ENCODE results near the gene NAA15. TPM values are rescaled to one million over a fixed set of nuclear protein-coding genes. Genes with fewer than 3 reads are reported as not detected.

NAA15 gene
- total and polyA plus RNA-seq, 8 donors = 4.8 to 55.1 (median 19.0) TPM

DNA sequence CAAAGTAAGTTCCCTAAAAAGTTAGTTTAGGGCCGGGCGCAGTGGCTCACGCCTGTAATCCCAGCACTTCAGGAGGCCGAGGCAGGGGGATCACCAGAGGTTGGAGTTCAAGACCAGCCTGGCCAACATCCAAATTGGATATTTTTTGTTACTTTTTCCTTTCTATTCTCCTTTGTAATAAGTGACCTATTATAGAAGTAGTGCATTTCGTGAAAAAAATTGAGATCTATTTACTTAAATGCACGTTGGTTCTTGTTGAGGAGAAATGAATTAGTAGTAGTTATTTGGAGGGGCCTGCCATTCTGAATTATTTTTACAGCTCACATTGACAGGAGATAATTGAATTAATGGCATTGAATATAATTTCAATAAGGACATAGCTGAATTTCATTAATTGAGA, 23.3 kb downstream of the NAA15 start:
- intact Hi-C loops (cut with DNase I; ENCODE audit: low total_unique reads) = no loop called here
- peaks cover 0 to 22% (median 9%) of the 10 kb centered on the region in 4 donors for H3K36me3 ChIP-seq
- H3K27me3 ChIP-seq = no peaks in the 10 kb centered on the region
- H3K4me3 ChIP-seq = no peak overlapping the region
- no peak for TF ChIP-seq POLR2AphosphoS5 (IDR thresholded peaks at IDR 0.05)
- no peak for TF ChIP-seq EP300 (IDR thresholded peaks at IDR 0.05)
- no peak for TF ChIP-seq POLR2A (IDR thresholded peaks at IDR 0.05)
- TF ChIP-seq, protein P1, sequence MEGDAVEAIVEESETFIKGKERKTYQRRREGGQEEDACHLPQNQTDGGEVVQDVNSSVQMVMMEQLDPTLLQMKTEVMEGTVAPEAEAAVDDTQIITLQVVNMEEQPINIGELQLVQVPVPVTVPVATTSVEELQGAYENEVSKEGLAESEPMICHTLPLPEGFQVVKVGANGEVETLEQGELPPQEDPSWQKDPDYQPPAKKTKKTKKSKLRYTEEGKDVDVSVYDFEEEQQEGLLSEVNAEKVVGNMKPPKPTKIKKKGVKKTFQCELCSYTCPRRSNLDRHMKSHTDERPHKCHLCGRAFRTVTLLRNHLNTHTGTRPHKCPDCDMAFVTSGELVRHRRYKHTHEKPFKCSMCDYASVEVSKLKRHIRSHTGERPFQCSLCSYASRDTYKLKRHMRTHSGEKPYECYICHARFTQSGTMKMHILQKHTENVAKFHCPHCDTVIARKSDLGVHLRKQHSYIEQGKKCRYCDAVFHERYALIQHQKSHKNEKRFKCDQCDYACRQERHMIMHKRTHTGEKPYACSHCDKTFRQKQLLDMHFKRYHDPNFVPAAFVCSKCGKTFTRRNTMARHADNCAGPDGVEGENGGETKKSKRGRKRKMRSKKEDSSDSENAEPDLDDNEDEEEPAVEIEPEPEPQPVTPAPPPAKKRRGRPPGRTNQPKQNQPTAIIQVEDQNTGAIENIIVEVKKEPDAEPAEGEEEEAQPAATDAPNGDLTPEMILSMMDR (IDR thresholded peaks at IDR 0.05) = no peak
- peaks cover 7 to 34% (median 21%) of the 10 kb centered on the region in 4 donors for H3K4me1 ChIP-seq
- no peaks in the 10 kb centered on the region for H3K9me3 ChIP-seq
- WGBS, 5 donors = 51 to 66% (median 59%) methylated on average over 6 of the region's 6 CpGs
- no peak overlapping the region for H3K27ac ChIP-seq
- DNase-seq = no peak

DNA sequence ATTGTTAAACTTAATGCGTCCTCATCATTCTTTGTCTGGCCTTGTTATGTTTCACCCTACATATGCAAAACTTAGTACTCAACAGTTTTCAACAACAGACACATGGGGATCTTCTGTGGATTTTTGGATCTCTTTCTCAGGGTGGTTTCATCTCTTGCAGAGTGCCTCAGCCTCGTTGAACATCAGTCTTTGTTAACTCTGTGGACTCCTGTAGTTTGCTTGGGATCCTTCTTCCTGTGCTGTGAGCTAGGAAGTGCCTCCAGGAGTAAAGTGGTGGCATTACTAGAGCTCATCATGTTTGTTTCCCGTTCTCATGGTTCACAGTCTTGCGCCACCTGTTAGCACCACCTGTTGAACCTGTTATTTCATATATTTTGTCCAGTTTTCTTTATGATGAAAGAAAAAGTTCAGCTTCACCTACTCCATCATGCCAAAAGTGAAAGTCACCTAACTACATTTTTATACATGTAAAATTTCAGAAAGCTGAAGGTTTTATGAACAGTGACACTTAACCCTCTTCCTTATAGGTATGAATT, 28.4 kb downstream of the NAA15 start:
- H3K4me3 ChIP-seq = no peak overlapping the region
- peaks cover 0 to 28% (median 11%) of the 10 kb centered on the region in 4 donors for H3K4me1 ChIP-seq
- peaks cover 0 to 28% (median 11%) of the 10 kb centered on the region in 4 donors for H3K36me3 ChIP-seq
- WGBS, 5 donors = 85 to 91% (median 88%) methylated on average over 4 of the region's 4 CpGs
- H3K9me3 ChIP-seq = no peaks in the 10 kb centered on the region
- H3K27ac ChIP-seq = no peak overlapping the region
- H3K27me3 ChIP-seq = no peaks in the 10 kb centered on the region
- TF ChIP-seq POLR2A (IDR thresholded peaks at IDR 0.05) (no peak), POLR2AphosphoS5 (IDR thresholded peaks at IDR 0.05) (no peak), EP300 (IDR thresholded peaks at IDR 0.05) (no peak)
- TF ChIP-seq, protein P1 (IDR thresholded peaks at IDR 0.05) = no peak
- intact Hi-C loops (cut with DNase I; ENCODE audit: low total_unique reads) = no loop called here
- no peak for DNase-seq

DNA sequence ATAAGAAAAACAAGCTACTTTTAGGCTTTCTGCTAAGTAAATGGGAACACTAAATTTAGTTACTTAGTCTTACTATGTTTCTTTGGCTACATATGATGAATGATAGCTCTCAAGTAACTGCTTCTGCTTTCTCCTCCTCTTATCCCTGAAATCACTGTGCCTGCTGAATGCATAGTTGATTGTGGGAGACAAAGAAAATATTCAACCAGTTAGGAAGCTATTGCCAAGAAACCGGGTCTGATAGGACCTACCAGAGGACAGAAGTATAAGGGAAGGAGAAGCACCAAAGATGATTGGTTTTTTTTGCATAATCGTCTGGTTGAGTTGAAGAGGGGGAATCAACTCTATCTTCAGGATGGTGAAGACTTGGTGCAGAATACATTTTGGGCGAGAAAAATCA, 29.0 kb downstream of the NAA15 start:
- WGBS, 5 donors = 71 to 90% (median 80%) methylated on average over 3 of the region's 3 CpGs

DNA sequence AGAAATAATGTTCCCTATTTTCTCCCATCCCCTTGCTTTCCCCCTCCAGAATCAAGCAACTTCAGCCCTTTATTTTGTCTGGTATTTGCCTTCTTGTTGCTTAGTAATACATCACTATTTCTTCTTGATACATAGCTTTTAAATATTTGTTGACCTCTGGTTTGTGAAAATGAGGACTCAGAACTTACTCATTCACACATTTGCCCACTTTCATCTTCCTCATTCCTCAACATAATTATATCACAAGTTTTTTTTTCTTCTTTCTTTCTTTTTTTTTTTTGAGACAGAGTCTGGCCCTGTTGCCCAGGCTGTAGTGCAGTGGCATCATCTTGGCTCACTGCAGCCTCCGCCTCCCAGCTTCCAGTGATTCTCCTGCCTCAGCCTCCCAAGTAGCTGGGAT, 29.9 kb downstream of the NAA15 start:
- Histone ChIP-seq H3K27ac (no peak overlapping the region), H3K36me3 (peaks cover 0 to 40% (median 24%) of the 10 kb centered on the region in 4 donors), H3K27me3 (no peaks in the 10 kb centered on the region), H3K4me1 (peaks cover 0 to 21% (median 7%) of the 10 kb centered on the region in 4 donors), H3K9me3 (no peaks in the 10 kb centered on the region), H3K4me3 (no peak overlapping the region)
- no peak for DNase-seq
- TF ChIP-seq, protein P1 (IDR thresholded peaks at IDR 0.05) = no peak
- TF ChIP-seq EP300 (IDR thresholded peaks at IDR 0.05) = no peak
- no peak for TF ChIP-seq POLR2A (IDR thresholded peaks at IDR 0.05)
- no peak for TF ChIP-seq POLR2AphosphoS5 (IDR thresholded peaks at IDR 0.05)
- 98 to 100% (median 100%) methylated on average over 1 of the region's 1 CpG for WGBS, 5 donors
- intact Hi-C loops (cut with DNase I; ENCODE audit: low total_unique reads) = no loop called here

More for the DNA sequence above, 29.0 kb downstream of the NAA15 start:
- Histone ChIP-seq H3K4me3 (no peak overlapping the region), H3K27ac (no peak overlapping the region), H3K9me3 (no peaks in the 10 kb centered on the region), H3K4me1 (peaks cover 0 to 22% (median 11%) of the 10 kb centered on the region in 4 donors), H3K36me3 (peaks cover 0 to 34% (median 17%) of the 10 kb centered on the region in 4 donors), H3K27me3 (no peaks in the 10 kb centered on the region)
- intact Hi-C loops (cut with DNase I; ENCODE audit: low total_unique reads) = no loop called here
- DNase-seq = no peak
- TF ChIP-seq, protein P1 (IDR thresholded peaks at IDR 0.05) = no peak
- TF ChIP-seq POLR2AphosphoS5 (IDR thresholded peaks at IDR 0.05) (no peak), POLR2A (IDR thresholded peaks at IDR 0.05) (no peak), EP300 (IDR thresholded peaks at IDR 0.05) (no peak)

Measured in stomach (tissue), 9 donors.